GM12874 (cell line): ENCODE measurements around the gene HOMER2.

ENCODE experiments used
- CTCF ChIP-seq: IDR thresholded peaks from 2 replicates; pipeline ENCODE4 v1.5.1; 2011; ENCODE audit warnings: low read depth, mild to moderate bottlenecking, control low read depth, low read length, moderate library complexity; ENCODE audit not compliant: insufficient read depth

The HOMER2 gene

GRCh38 chr15:82986442-82986780, 33.9 kb upstream of the HOMER2 start:
- no peak for TF ChIP-seq CTCF

- TF ChIP-seq CTCF = no peak
These were observed 33.3 kb upstream of the HOMER2 start, which contains the start of gene RAMAC for GRCh38 chr15:82985688-82986441. Gene RAMAC (plus strand): TSS chr15:82986210. CDS start chr15:82989019, 2,809 bp downstream.

- TF ChIP-seq CTCF = no peak
These were observed 28.5 kb upstream of the HOMER2 start for GRCh38 chr15:82980981-82981380.

GRCh38 chr15:82979726-82980125, 27.2 kb upstream of the HOMER2 start:
- TF ChIP-seq CTCF = no peak

GRCh38 chr15:82978438-82978837, 25.9 kb upstream of the HOMER2 start:
- no peak for TF ChIP-seq CTCF

GRCh38 chr15:82977076-82977475, 24.6 kb upstream of the HOMER2 start:
- TF ChIP-seq CTCF = no peak

GRCh38 chr15:82972990-82973389, 20.5 kb upstream of the HOMER2 start:
- TF ChIP-seq CTCF = no peak
